ENCODE measurements around the gene EDN1.

GRCh38 chr6:12342664-12343063 is 52.5 kb downstream of the EDN1 start:
- TF ChIP-seq POLR2AphosphoS5 (IDR thresholded peaks at IDR 0.05; ENCODE audit: borderline replicate concordance, low read depth, low read length) (no peak), EZH2 (IDR thresholded peaks at IDR 0.05) (no peak)

All from SK-N-MC (cell line).